Tibial artery (tissue), 4 donors: ENCODE data around the gene ATP2B2.

Experiments used
- DNase-seq, 2 donors: peaks; one replicate each; pipeline ENCODE4 v3.0.0-alpha.2; 2019
- H3K27ac ChIP-seq, 2 donors: fragments of 200-600 bp; sonication (generic) in 1 of 2; 1 replicate in 1 of 2; 2 replicates in 1 of 2; pipeline ENCODE4 v1.5.1; 2018 to 2019; ENCODE audit warnings: mild to moderate bottlenecking in 1 of 2
- H3K27me3 ChIP-seq, 2 donors: fragments of 200-600 bp; sonication (generic) in 1 of 2; one replicate each; pipeline versions ENCODE4 v1.5.1 to v1.6.0; 2016 to 2019
- H3K36me3 ChIP-seq, 3 donors: fragments of 200-600 bp; sonication (generic) in 2 of 3; one replicate each; pipeline ENCODE4 v1.5.1; 2016 to 2019; ENCODE audit warnings: mild to moderate bottlenecking in 2 of 3
- H3K4me1 ChIP-seq, 4 donors: fragments of 200-600 bp; sonication (generic) in 2 of 4; 1 replicate in 3 of 4; 2 replicates in 1 of 4; pipeline ENCODE4 v1.5.1; 2016 to 2019
- H3K4me3 ChIP-seq, 2 donors: fragments of 200-600 bp; sonication (generic) in 1 of 2; 1 replicate in 1 of 2; 2 replicates in 1 of 2; pipeline ENCODE4 v1.5.1; 2018 to 2019; ENCODE audit warnings: mild to moderate bottlenecking in 2 of 2
- H3K9me3 ChIP-seq, 3 donors: fragments of 200-600 bp; sonication (generic) in 1 of 3; one replicate each; pipeline ENCODE4 v1.5.1; 2016 to 2019
- CTCF ChIP-seq, 2 experiments: fragments of 200-600 bp in 1 of 2; fragments of 450-650 bp in 1 of 2; IDR thresholded peaks; one replicate each; pipeline ENCODE4 v1.5.1; 2017 to 2019; ENCODE audit warnings: antibody characterized with exemption in 2 of 2, mild to moderate bottlenecking in 1 of 2, moderate library complexity in 1 of 2
- intact Hi-C: fragments of 100-400 bp; cut with DNase I; formaldehyde crosslinking; loops from one replicate; pipeline ENCODE4 v1.15.0; 2023; ENCODE audit warnings: low total_unique reads

Gene ATP2B2

GRCh38 chr3:10375296-10376053 lies 129.9 kb downstream of the ATP2B2 start:
- H3K36me3 ChIP-seq, result no peaks in the 10 kb centered on the region
- no peak overlapping the region for H3K4me3 ChIP-seq
- no peak overlapping the region for H3K27ac ChIP-seq
- intact Hi-C loops, result no loop called here
- H3K4me1 ChIP-seq, result no peaks in the 10 kb centered on the region
- no peak for DNase-seq
- TF ChIP-seq CTCF (IDR thresholded peaks at IDR 0.05), result no peak
- peaks cover 0 to 6% (median 0%) of the 10 kb centered on the region in 3 donors for H3K9me3 ChIP-seq
- peaks cover 0 to 12% of the 10 kb centered on the region in 2 donors for H3K27me3 ChIP-seq

- no peaks in the 10 kb centered on the region for H3K36me3 ChIP-seq
- no peak for DNase-seq
- H3K27ac ChIP-seq, result no peak overlapping the region
- H3K9me3 ChIP-seq, result peaks cover 0 to 6% (median 0%) of the 10 kb centered on the region in 3 donors
- intact Hi-C loops, result no loop called here
- H3K4me3 ChIP-seq, result no peak overlapping the region
- no peaks in the 10 kb centered on the region for H3K4me1 ChIP-seq
- peaks cover 0 to 12% of the 10 kb centered on the region in 2 donors for H3K27me3 ChIP-seq
- no peak for TF ChIP-seq CTCF (IDR thresholded peaks at IDR 0.05)
These were observed 131.1 kb downstream of the ATP2B2 start for GRCh38 chr3:10374311-10374710.

GRCh38 chr3:10373686-10374261 lies 131.6 kb downstream of the ATP2B2 start:
- Histone ChIP-seq H3K4me1 (no peaks in the 10 kb centered on the region), H3K9me3 (peaks cover 0 to 6% (median 0%) of the 10 kb centered on the region in 3 donors), H3K27ac (no peak overlapping the region), H3K4me3 (no peak overlapping the region), H3K36me3 (no peaks in the 10 kb centered on the region), H3K27me3 (peaks cover 0 to 15% of the 10 kb centered on the region in 2 donors)
- TF ChIP-seq CTCF (IDR thresholded peaks at IDR 0.05), result no peak
- intact Hi-C loops, result no loop called here
- DNase-seq, result no peak

- no peak overlapping the region for H3K27ac ChIP-seq
- H3K4me1 ChIP-seq, result no peaks in the 10 kb centered on the region
- H3K36me3 ChIP-seq, result no peaks in the 10 kb centered on the region
- no peak for TF ChIP-seq CTCF (IDR thresholded peaks at IDR 0.05)
- intact Hi-C loops, result no loop called here
- H3K4me3 ChIP-seq, result no peak overlapping the region
- H3K9me3 ChIP-seq, result peaks cover 0 to 6% (median 0%) of the 10 kb centered on the region in 3 donors
- peaks cover 0 to 16% of the 10 kb centered on the region in 2 donors for H3K27me3 ChIP-seq
- DNase-seq, result no peak
These were observed 133.6 kb downstream of the ATP2B2 start for GRCh38 chr3:10371789-10372188.

- peaks cover 0 to 11% of the 10 kb centered on the region in 2 donors for H3K27me3 ChIP-seq
- no peak overlapping the region for H3K4me3 ChIP-seq
- intact Hi-C loops, result no loop called here
- peaks cover 0 to 6% (median 0%) of the 10 kb centered on the region in 3 donors for H3K9me3 ChIP-seq
- H3K4me1 ChIP-seq, result no peaks in the 10 kb centered on the region
- no peak for DNase-seq
- no peaks in the 10 kb centered on the region for H3K36me3 ChIP-seq
- TF ChIP-seq CTCF (IDR thresholded peaks at IDR 0.05), result no peak
- H3K27ac ChIP-seq, result no peak overlapping the region
These were observed 134.2 kb downstream of the ATP2B2 start for GRCh38 chr3:10371167-10371566.
